CD14-positive monocyte (primary cell): ENCODE results near the gene PAM. TPM values are rescaled to one million over a fixed set of nuclear protein-coding genes. Genes with fewer than 3 reads are reported as not detected.
"Not testable (repeated sequence)": the region's sequence is repeated elsewhere in the genome, so short reads cannot be mapped to it uniquely, and the experiment has no call there.

Experiments used
- DNase-seq, 3 donors: peaks; one replicate each; pipeline ENCODE4 v3.0.0-alpha.2; 2011 to 2022
- H2AFZ ChIP-seq: 2 replicates; pipeline ENCODE4 v1.6.0; 2012; ENCODE audit warnings: mild to moderate bottlenecking, low read depth, low read length, inconsistent platforms; ENCODE audit not compliant: insufficient read depth, poor library complexity, severe bottlenecking
- H3K27ac ChIP-seq, 2 donors: 1 replicate in 1 of 2; 2 replicates in 1 of 2; pipeline ENCODE4 v1.5.1; 2012 to 2013; ENCODE audit warnings: low read length in 2 of 2, control low read depth in 1 of 2, inconsistent platforms in 1 of 2, low read depth in 1 of 2, mild to moderate bottlenecking in 1 of 2
- H3K27me3 ChIP-seq, 2 donors: one replicate each; pipeline versions ENCODE4 v1.6.0 to v1.6.1; 2011 to 2013; ENCODE audit warnings: low read length in 2 of 2; ENCODE audit not compliant: control insufficient read depth in 2 of 2, insufficient read depth in 2 of 2
- H3K36me3 ChIP-seq, 2 donors: replicated peaks in 1 of 2; 1 replicate in 1 of 2; 2 replicates in 1 of 2; pipeline versions ENCODE4 v1.5.1 to v1.6.1; 2012 to 2013; ENCODE audit warnings: low read length in 2 of 2, control low read depth in 1 of 2, inconsistent platforms in 1 of 2, mild to moderate bottlenecking in 1 of 2; ENCODE audit not compliant: insufficient read depth in 2 of 2, control insufficient read depth in 1 of 2
- H3K4me1 ChIP-seq, 2 donors: 1 replicate in 1 of 2; 2 replicates in 1 of 2; pipeline versions ENCODE4 v1.5.1 to v1.6.1; 2012 to 2013; ENCODE audit warnings: low read length in 2 of 2, control low read depth in 1 of 2, inconsistent platforms in 1 of 2, mild to moderate bottlenecking in 1 of 2, moderate library complexity in 1 of 2; ENCODE audit not compliant: insufficient read depth in 2 of 2, control insufficient read depth in 1 of 2
- H3K4me2 ChIP-seq: replicated peaks from 2 replicates; pipeline ENCODE3; 2012; ENCODE audit warnings: low read length, moderate library complexity, mild to moderate bottlenecking; ENCODE audit not compliant: poor library complexity, severe bottlenecking; ENCODE audit errors: extremely low read depth
- H3K4me3 ChIP-seq, 3 experiments: fragments of 200-600 bp in 1 of 3; sonication (generic) in 1 of 3; replicated peaks in 1 of 3; 1 replicate in 2 of 3; 2 replicates in 1 of 3; pipeline ENCODE4 v1.5.1; 2011 to 2013; ENCODE audit warnings: low read length in 3 of 3, mild to moderate bottlenecking in 3 of 3, control low read depth in 2 of 3, low read depth in 2 of 3, inconsistent platforms in 1 of 3, moderate library complexity in 1 of 3
- H3K79me2 ChIP-seq: 2 replicates; pipeline ENCODE4 v1.6.0; 2012; ENCODE audit warnings: mild to moderate bottlenecking, control low read depth, inconsistent platforms, low read length, moderate library complexity; ENCODE audit not compliant: insufficient read depth
- H3K9ac ChIP-seq: 2 replicates; pipeline ENCODE4 v1.6.0; 2017; ENCODE audit warnings: low read length, mild to moderate bottlenecking; ENCODE audit not compliant: insufficient read depth, poor library complexity, severe bottlenecking
- H3K9me3 ChIP-seq, 2 donors: replicated peaks in 1 of 2; 1 replicate in 1 of 2; 2 replicates in 1 of 2; pipeline versions ENCODE4 v1.5.1 to v1.6.1; 2012 to 2013; ENCODE audit warnings: low read length in 2 of 2, control low read depth in 1 of 2; ENCODE audit not compliant: control insufficient read depth in 1 of 2, insufficient read depth in 1 of 2
- H4K20me1 ChIP-seq: 2 replicates; pipeline ENCODE4 v1.6.0; 2012; ENCODE audit warnings: mild to moderate bottlenecking, low read length, control low read depth, moderate library complexity; ENCODE audit not compliant: insufficient read depth
- H3K27ac Mint-ChIP-seq, 7 donors: one replicate each; pipeline ENCODE4 v1.8.0; 2020; ENCODE audit warnings: mild to moderate bottlenecking in 7 of 7, mixed read lengths in 7 of 7, moderate library complexity in 6 of 7, inconsistent platforms in 2 of 7
- H3K27me3 Mint-ChIP-seq, 3 donors: one replicate each; pipeline ENCODE4 v1.8.0; 2021 to 2022; ENCODE audit warnings: low read depth in 3 of 3, mild to moderate bottlenecking in 3 of 3, mixed read lengths in 3 of 3, moderate library complexity in 3 of 3, inconsistent platforms in 1 of 3
- H3K36me3 Mint-ChIP-seq, 2 donors: one replicate each; pipeline ENCODE4 v1.8.0; 2020; ENCODE audit warnings: mixed read lengths in 2 of 2, inconsistent platforms in 1 of 2, mild to moderate bottlenecking in 1 of 2
- H3K4me1 Mint-ChIP-seq: one replicate; pipeline ENCODE4 v1.8.0; 2020; ENCODE audit warnings: mild to moderate bottlenecking, mixed read lengths
- H3K4me3 Mint-ChIP-seq, 2 donors: one replicate each; pipeline ENCODE4 v1.8.0; 2020; ENCODE audit warnings: mild to moderate bottlenecking in 2 of 2, mixed read lengths in 2 of 2, moderate library complexity in 1 of 2
- H3K9me3 Mint-ChIP-seq, 7 donors: one replicate each; pipeline ENCODE4 v1.8.0; 2020 to 2022; ENCODE audit warnings: mixed read lengths in 7 of 7, mild to moderate bottlenecking in 6 of 7, moderate library complexity in 6 of 7, inconsistent platforms in 2 of 7
- CTCF ChIP-seq: fragments of 200-600 bp; IDR thresholded peaks from one replicate; pipeline ENCODE4 v1.8.0; 2022; ENCODE audit warnings: antibody characterized with exemption, mild to moderate bottlenecking
- WGBS: methylation state at CpG from one replicate; pipeline ENCODE4 v1.1.5; 2013; ENCODE audit warnings: missing lambda C conversion rate; ENCODE audit not compliant: insufficient coverage; 5-methylcytosine and 5-hydroxymethylcytosine counted together
- intact Hi-C, 2 donors: fragments of 100-400 bp; cut with micrococcal nuclease; formaldehyde crosslinking; loops; one replicate each; pipeline versions ENCODE4 v1.15.0 to v1.15.1; 2023
- polyA plus RNA-seq, 3 donors: library from polyadenylated mRNA; depleted of rRNA in 1 of 3; unstranded in 2 of 3; stranded (reverse) in 1 of 3; fragments of 300-500 nt in 2 of 3; fragments of >200 nt in 1 of 3; fragmentation: Illumina TruSeq in 2 of 3; gene quantifications; 1 replicate in 2 of 3; 2 replicates in 1 of 3; pipeline ENCODE4 v1.2.3, GENCODE V29; 2012 to 2021

Gene PAM
- polyA plus RNA-seq, 3 donors: 11.8 to 27.4 (median 12.8) TPM

- no peaks in the 10 kb centered on the region for H3K27me3 ChIP-seq
- H3K4me1 Mint-ChIP-seq: peaks cover 15% of the 10 kb centered on the region
- peaks cover 0 to 2% (median 0%) of the 10 kb centered on the region in 3 donors for H3K27me3 Mint-ChIP-seq
- no peak overlapping the region for H2AFZ ChIP-seq
- no CpG with 5 or more reads among the region's 1 CpG for WGBS
- H3K4me2 ChIP-seq: no peak overlapping the region
- intact Hi-C loops: no loop called here
- H3K36me3 Mint-ChIP-seq: no peaks in the 10 kb centered on the region
- peaks cover 14 to 20% of the 10 kb centered on the region in 2 donors for H3K4me1 ChIP-seq
- no peaks in the 10 kb centered on the region for H3K36me3 ChIP-seq
- no peak overlapping the region for H3K9ac ChIP-seq
- H3K9me3 Mint-ChIP-seq: peaks cover 0 to 3% (median 0%) of the 10 kb centered on the region in 7 donors
- H3K27ac ChIP-seq: peak overlapping the region in 1 of 2 donors; percentile 63
- H4K20me1 ChIP-seq: no peaks in the 10 kb centered on the region
- no peak overlapping the region for H3K27ac Mint-ChIP-seq
- DNase-seq: no peak
- H3K4me3 ChIP-seq: no peak overlapping the region
- H3K79me2 ChIP-seq: no peaks in the 10 kb centered on the region
- no peak overlapping the region for H3K4me3 Mint-ChIP-seq
- H3K9me3 ChIP-seq: no peaks in the 10 kb centered on the region
- TF ChIP-seq CTCF: no peak
Observed at GRCh38 chr5:102773133-102773532, 18.0 kb downstream of the PAM start.

GRCh38 chr5:102775756-102776155 lies 20.7 kb downstream of the PAM start:
- H3K36me3 ChIP-seq, H4K20me1 ChIP-seq, H3K79me2 ChIP-seq, H3K4me3 ChIP-seq, H3K27ac ChIP-seq, DNase-seq, H3K27me3 ChIP-seq, H3K27ac Mint-ChIP-seq, H3K9me3 ChIP-seq, H3K9me3 Mint-ChIP-seq, H3K9ac ChIP-seq, intact Hi-C loops, H3K36me3 Mint-ChIP-seq, H3K4me3 Mint-ChIP-seq, H3K4me2 ChIP-seq, H2AFZ ChIP-seq, H3K27me3 Mint-ChIP-seq: not testable (repeated sequence)
- H3K4me1 Mint-ChIP-seq: peaks cover 20% of the 10 kb centered on the region
- H3K4me1 ChIP-seq: peaks cover 16 to 22% of the 10 kb centered on the region in 2 donors
